Thoracic aorta (tissue), 2 donors: Measurements from ENCODE around the gene NEGR1. TPM values are rescaled to one million over a fixed set of nuclear protein-coding genes. Genes with fewer than 3 reads are reported as not detected.

Experiments used
- ATAC-seq: fragments of 150-250 bp; one replicate; pipeline ENCODE4 v1.8.0; 2017; ENCODE audit warnings: low read depth; ENCODE audit not compliant: insufficient number of reproducible peaks, low FRiP score
- DNase-seq: peaks from one replicate; pipeline ENCODE4 v3.0.0-alpha.2; 2020; ENCODE audit warnings: low spot score
- H3K27ac ChIP-seq, 2 donors: fragments of 200-600 bp; sonication (generic); 1 replicate in 1 of 2; 2 replicates in 1 of 2; pipeline ENCODE4 v1.5.1; 2016; ENCODE audit warnings: mild to moderate bottlenecking in 2 of 2, moderate library complexity in 2 of 2
- H3K27me3 ChIP-seq: fragments of 200-600 bp; sonication (generic); replicated peaks from 2 replicates; pipeline ENCODE4 v1.6.0; 2016; ENCODE audit warnings: mild to moderate bottlenecking; ENCODE audit not compliant: insufficient read depth
- H3K36me3 ChIP-seq: fragments of 200-600 bp; sonication (generic); one replicate; pipeline ENCODE4 v1.5.1; 2016
- H3K4me1 ChIP-seq, 2 donors: fragments of 200-600 bp; sonication (generic); 1 replicate in 1 of 2; 2 replicates in 1 of 2; pipeline versions ENCODE4 v1.5.1 to v1.6.0; 2016; ENCODE audit warnings: low read depth in 2 of 2, mild to moderate bottlenecking in 1 of 2; ENCODE audit not compliant: control insufficient read depth in 1 of 2
- H3K4me3 ChIP-seq: fragments of 200-600 bp; sonication (generic); 2 replicates; pipeline ENCODE4 v1.5.1; 2016; ENCODE audit warnings: mild to moderate bottlenecking
- H3K9me3 ChIP-seq: fragments of 200-600 bp; sonication (generic); 2 replicates; pipeline ENCODE4 v1.5.1; 2016
- CTCF ChIP-seq: fragments of 200-600 bp; sonication (generic); IDR thresholded peaks from one replicate; pipeline ENCODE4 v1.5.1; 2019; ENCODE audit warnings: antibody characterized with exemption
- total RNA-seq, 2 donors: library from RNA; depleted of rRNA; stranded (reverse); fragments of >200 nt; gene quantifications; one replicate each; pipeline versions ENCODE4 v1.1.0 to v1.2.3, GENCODE V29; 2016

Gene NEGR1
- total RNA-seq, 2 donors from 2014 or later, result 10.4 to 14.4 TPM

GRCh38 chr1:71918630-71919029 lies 363.7 kb downstream of the NEGR1 start:
- TF ChIP-seq CTCF, result no peak
- Histone ChIP-seq H3K27me3 (no peaks in the 10 kb centered on the region), H3K27ac (no peak overlapping the region), H3K4me1 (no peaks in the 10 kb centered on the region), H3K36me3 (no peaks in the 10 kb centered on the region), H3K9me3 (no peaks in the 10 kb centered on the region), H3K4me3 (no peak overlapping the region)
- ATAC-seq, result no peak
- DNase-seq, result no peak

- H3K27ac ChIP-seq, result no peak overlapping the region
- no peaks in the 10 kb centered on the region for H3K4me1 ChIP-seq
- no peak for TF ChIP-seq CTCF
- H3K4me3 ChIP-seq, result no peak overlapping the region
- no peaks in the 10 kb centered on the region for H3K9me3 ChIP-seq
- ATAC-seq (no peak), DNase-seq (no peak)
- no peaks in the 10 kb centered on the region for H3K36me3 ChIP-seq
- H3K27me3 ChIP-seq, result no peaks in the 10 kb centered on the region
Measured at GRCh38 chr1:71916894-71917293, 365.4 kb downstream of the NEGR1 start.

- DNase-seq (no peak), ATAC-seq (no peak)
- no peak overlapping the region for H3K27ac ChIP-seq
- H3K4me1 ChIP-seq, result no peaks in the 10 kb centered on the region
- H3K9me3 ChIP-seq, result no peaks in the 10 kb centered on the region
- H3K36me3 ChIP-seq, result no peaks in the 10 kb centered on the region
- TF ChIP-seq CTCF, result no peak
- no peak overlapping the region for H3K4me3 ChIP-seq
- no peaks in the 10 kb centered on the region for H3K27me3 ChIP-seq
Measured at GRCh38 chr1:71914626-71915025, 367.7 kb downstream of the NEGR1 start.

GRCh38 chr1:71908871-71909390 lies 373.4 kb downstream of the NEGR1 start:
- Histone ChIP-seq H3K27ac (no peak overlapping the region), H3K4me3 (no peak overlapping the region), H3K4me1 (peaks cover 4 to 5% of the 10 kb centered on the region in 2 donors), H3K36me3 (no peaks in the 10 kb centered on the region), H3K9me3 (no peaks in the 10 kb centered on the region), H3K27me3 (no peaks in the 10 kb centered on the region)
- TF ChIP-seq CTCF, result no peak
- no peak for ATAC-seq
- DNase-seq, result no peak

- no peaks in the 10 kb centered on the region for H3K9me3 ChIP-seq
- H3K36me3 ChIP-seq, result no peaks in the 10 kb centered on the region
- peaks cover 4 to 5% of the 10 kb centered on the region in 2 donors for H3K4me1 ChIP-seq
- no peak overlapping the region for H3K4me3 ChIP-seq
- TF ChIP-seq CTCF, result no peak
- ATAC-seq, result no peak
- no peak for DNase-seq
- H3K27me3 ChIP-seq, result no peaks in the 10 kb centered on the region
- H3K27ac ChIP-seq, result no peak overlapping the region
Measured at GRCh38 chr1:71908303-71908702, 374.0 kb downstream of the NEGR1 start.
